Measurements from ENCODE around the gene ZFAND3.

GRCh38 chr6:37785002-37785662 is 34.4 kb upstream of the ZFAND3 start:
- TF ChIP-seq SP1 (IDR thresholded peaks at IDR 0.05) (no peak), SUZ12 (IDR thresholded peaks at IDR 0.05) (no peak), FOXK2 (IDR thresholded peaks at IDR 0.05) (no peak), TARDBP (IDR thresholded peaks at IDR 0.05) (no peak), ZNF384 (IDR thresholded peaks at IDR 0.05) (no peak)
